SK-N-MC (cell line): ENCODE data around the gene NOS1.

Experiments used
- EZH2 ChIP-seq: fragments of 200-600 bp; sonication (generic); IDR thresholded peaks from one replicate; pipeline ENCODE4 v1.6.1; 2017; ENCODE audit warnings: antibody characterized with exemption
- POLR2AphosphoS5 ChIP-seq: IDR thresholded peaks from 2 replicates; pipeline ENCODE4 v1.6.1; 2012; ENCODE audit warnings: mild to moderate bottlenecking, low read depth, low read length, borderline replicate concordance

DNA sequence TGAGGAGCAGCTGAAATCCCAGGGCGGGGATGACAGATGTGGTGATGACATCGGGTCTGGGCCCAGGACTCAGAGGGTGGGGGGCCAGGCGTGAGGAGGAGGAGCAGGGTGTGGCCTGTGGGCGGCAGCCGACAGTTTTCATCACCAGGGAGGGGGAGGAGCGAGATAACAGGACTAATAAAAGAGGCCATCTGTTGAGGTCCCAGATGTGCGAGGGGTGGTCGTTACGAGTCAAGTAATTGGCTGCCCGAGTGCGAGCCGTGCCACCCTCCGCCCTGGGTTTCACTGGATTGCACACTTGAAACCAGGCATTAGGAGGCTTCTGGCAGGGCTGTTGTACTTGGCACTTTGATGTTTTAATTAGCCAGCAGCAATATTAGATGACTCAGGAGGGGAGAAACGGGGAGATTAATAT lies 67.2 kb downstream of the NOS1 start:
- TF ChIP-seq EZH2 (no peak), POLR2AphosphoS5 (no peak)
